MM.1S (cell line): ENCODE measurements around the gene PIP5K1A.

Experiments
- CTCF ChIP-seq: fragments of 300-600 bp; sonication (generic); IDR thresholded peaks from 2 replicates; pipeline ENCODE4 v1.5.1; 2016; ENCODE audit warnings: antibody characterized with exemption, low read length, mixed read lengths
- EZH2 ChIP-seq: fragments of 300-600 bp; sonication (generic); optimal IDR thresholded peaks from 2 replicates; pipeline ENCODE3; 2017; ENCODE audit warnings: low read depth, mild to moderate bottlenecking, antibody characterized with exemption, low read length, mixed read lengths
- EZH2phosphoT487 ChIP-seq: fragments of 300-600 bp; sonication (generic); IDR thresholded peaks from 2 replicates; pipeline ENCODE4 v1.6.1; 2018; ENCODE audit warnings: antibody characterized with exemption, low read length

- TF ChIP-seq EZH2: no peak
- TF ChIP-seq CTCF: no peak
- no peak for TF ChIP-seq EZH2phosphoT487
These were observed 32.4 kb upstream of the PIP5K1A start, which contains the start of the genes LYSMD1 and SCNM1 for GRCh38 chr1:151165738-151166504.
